WTC11 (cell line): ENCODE results near the gene RIPOR2. TPM values are rescaled to one million over a fixed set of nuclear protein-coding genes. Genes with fewer than 3 reads are reported as not detected.

Experiments used
- ATAC-seq: fragments of 200-7000 bp; cut with Tn5 transposase; 2 replicates; pipeline ENCODE4 v1.10.0; 2021; ENCODE audit warnings: mild to moderate bottlenecking, moderate library complexity
- CTCF ChIA-PET: fragments of 300-600 bp; sonication (Branson Sonifier 250); formaldehyde crosslinking; loops from one replicate; lab custom pipeline; 2021; ENCODE audit warnings: antibody characterized with exemption; lab: Charles Lee
- POLR2A ChIA-PET: fragments of 350-600 bp; sonication (Branson Sonifier 250); formaldehyde crosslinking; loops from one replicate; lab custom pipeline; 2021; ENCODE audit warnings: antibody characterized with exemption; lab: Charles Lee
- DNase-seq: peaks from one replicate; pipeline ENCODE4 v3.0.0; 2021; ENCODE audit warnings: low spot score
- H3K27ac Mint-ChIP-seq: 2 replicates; pipeline ENCODE4 v1.8.0; 2021; ENCODE audit warnings: mixed read lengths
- H3K27me3 Mint-ChIP-seq: 2 replicates; pipeline ENCODE4 v1.8.0; 2021; ENCODE audit warnings: low read depth, mild to moderate bottlenecking, moderate library complexity, mixed read lengths
- H3K36me3 Mint-ChIP-seq: 2 replicates; pipeline ENCODE4 v1.8.0; 2021; ENCODE audit warnings: mixed read lengths
- H3K4me1 Mint-ChIP-seq: 2 replicates; pipeline ENCODE4 v1.8.0; 2022; ENCODE audit warnings: mixed read lengths
- H3K4me3 Mint-ChIP-seq: 2 replicates; pipeline ENCODE4 v1.8.0; 2021; ENCODE audit warnings: mild to moderate bottlenecking, moderate library complexity, mixed read lengths
- H3K9me3 Mint-ChIP-seq: 2 replicates; pipeline ENCODE4 v1.8.0; 2021; ENCODE audit warnings: mixed read lengths
- ARID4B ChIP-seq: sonication (generic); formaldehyde crosslinking; IDR thresholded peaks from 2 replicates; pipeline ENCODE4 v1.8.0; 2023; ENCODE audit warnings: missing genetic modification reagents, mild to moderate bottlenecking, borderline replicate concordance
- ATF3 ChIP-seq: sonication (generic); formaldehyde crosslinking; conservative IDR thresholded peaks from 2 replicates; pipeline ENCODE4 v1.8.1; 2022; ENCODE audit warnings: mild to moderate bottlenecking, missing genetic modification reagents
- ATF6 ChIP-seq: sonication (generic); formaldehyde crosslinking; IDR thresholded peaks from 2 replicates; pipeline ENCODE4 v1.8.1; 2023; ENCODE audit warnings: mild to moderate bottlenecking, missing genetic modification reagents
- CBFB ChIP-seq: sonication (generic); formaldehyde crosslinking; IDR thresholded peaks from 2 replicates; pipeline ENCODE4 v1.8.1; 2022; ENCODE audit warnings: mild to moderate bottlenecking, low read depth, missing genetic modification reagents
- CDX4 ChIP-seq: fragments of 250-450 bp; sonication (Bioruptor Pico); IDR thresholded peaks from 2 replicates; pipeline ENCODE4 v1.9.0; 2021; ENCODE audit warnings: moderate library complexity, mild to moderate bottlenecking, inconsistent platforms, borderline replicate concordance
- ELF4 ChIP-seq: sonication (generic); formaldehyde crosslinking; IDR thresholded peaks from 2 replicates; pipeline ENCODE4 v1.8.1; 2022; ENCODE audit warnings: low read depth, mild to moderate bottlenecking, moderate library complexity, missing genetic modification reagents
- ERG ChIP-seq: fragments of 250-450 bp; sonication (Bioruptor Pico); IDR thresholded peaks from 2 replicates; pipeline ENCODE4 v1.8.0; 2021; ENCODE audit warnings: mild to moderate bottlenecking
- IRF2 ChIP-seq: sonication (generic); formaldehyde crosslinking; IDR thresholded peaks from 2 replicates; pipeline ENCODE4 v1.8.0; 2022; ENCODE audit warnings: low read depth, missing genetic modification reagents, borderline replicate concordance
- JUN ChIP-seq: sonication (generic); formaldehyde crosslinking; IDR thresholded peaks from 2 replicates; pipeline ENCODE4 v1.8.0; 2023; ENCODE audit warnings: mild to moderate bottlenecking, missing genetic modification reagents
- MAX ChIP-seq: sonication (generic); formaldehyde crosslinking; IDR thresholded peaks from 2 replicates; pipeline ENCODE4 v1.8.0; 2022; ENCODE audit warnings: mild to moderate bottlenecking, missing genetic modification reagents
- NFATC4 ChIP-seq: fragments of 250-450 bp; sonication (Bioruptor Pico); IDR thresholded peaks from 2 replicates; pipeline ENCODE4 v1.9.0; 2021; ENCODE audit warnings: mild to moderate bottlenecking
- NFE2L1 ChIP-seq: sonication (generic); formaldehyde crosslinking; IDR thresholded peaks from 2 replicates; pipeline ENCODE4 v1.8.1; 2023; ENCODE audit warnings: missing genetic modification reagents
- OVOL2 ChIP-seq: fragments of 250-450 bp; sonication (Bioruptor Pico); IDR thresholded peaks from 2 replicates; pipeline ENCODE4 v1.9.0; 2021; ENCODE audit warnings: mild to moderate bottlenecking, borderline replicate concordance
- RELA ChIP-seq: sonication (generic); formaldehyde crosslinking; IDR thresholded peaks from 2 replicates; pipeline ENCODE4 v1.8.1; 2022; ENCODE audit warnings: missing genetic modification reagents, mild to moderate bottlenecking, borderline replicate concordance
- TEAD1 ChIP-seq: sonication (generic); formaldehyde crosslinking; IDR thresholded peaks from 2 replicates; pipeline ENCODE4 v1.8.0; 2022; ENCODE audit warnings: mild to moderate bottlenecking, missing genetic modification reagents
- USF2 ChIP-seq: sonication (generic); formaldehyde crosslinking; IDR thresholded peaks from 2 replicates; pipeline ENCODE4 v1.8.1; 2023; ENCODE audit warnings: mild to moderate bottlenecking, missing genetic modification reagents, moderate library complexity
- ZNF532 ChIP-seq: fragments of 250-450 bp; sonication (Bioruptor Pico); IDR thresholded peaks from 2 replicates; pipeline ENCODE4 v1.9.0; 2021; ENCODE audit warnings: mild to moderate bottlenecking, borderline replicate concordance
- ZNF671 ChIP-seq: fragments of 250-450 bp; sonication (Bioruptor Pico); IDR thresholded peaks from 2 replicates; pipeline ENCODE4 v1.8.0; 2021; ENCODE audit warnings: mild to moderate bottlenecking
- ZSCAN18 ChIP-seq: fragments of 250-450 bp; sonication (Bioruptor Pico); IDR thresholded peaks from 2 replicates; pipeline ENCODE4 v2.1.2; 2022; ENCODE audit warnings: mild to moderate bottlenecking, moderate library complexity
- total RNA-seq: library from RNA; stranded (reverse); gene quantifications from 3 replicates; pipeline ENCODE4 v1.2.3, GENCODE V29; 2021

RIPOR2 gene
- total RNA-seq, 1 experiment from 2014 or later, result 13.5 TPM

GRCh38 chr6:24960991-24961475 is 25.3 kb upstream of the RIPOR2 start (continued):
- TF ChIP-seq USF2 (CRISPR knock-in tag), result no peak
- TF ChIP-seq ZSCAN18, result no peak
- TF ChIP-seq ATF3 (CRISPR knock-in tag), result no peak
- no peak for TF ChIP-seq ZNF532 (CRISPR knock-in tag)
- no peak for TF ChIP-seq MAX (CRISPR knock-in tag)
- TF ChIP-seq CBFB (CRISPR knock-in tag), result no peak
- no peak for TF ChIP-seq ZNF671 (CRISPR knock-in tag)
- TF ChIP-seq RELA (CRISPR knock-in tag), result no peak

GRCh38 chr6:24959319-24959718 is 23.6 kb upstream of the RIPOR2 start:
- Mint-ChIP-seq H3K9me3 (peaks cover 17% of the 10 kb centered on the region), H3K27ac (no peak overlapping the region), H3K36me3 (peaks cover 2% of the 10 kb centered on the region; the same call in 1 of the 2 replicates), H3K4me1 (peaks cover 3% of the 10 kb centered on the region; the same call in 1 of the 2 replicates), H3K4me3 (no peak overlapping the region), H3K27me3 (no peaks in the 10 kb centered on the region)
- POLR2A ChIA-PET, result no interaction called here
- ATAC-seq (no peak), DNase-seq (no peak)
- CTCF ChIA-PET, result interaction anchor here (1.0 kb wide), 1 partner anchor 49 kb away, joined by 4 read pairs; no protein-coding TSS in a partner anchor
- TF ChIP-seq OVOL2 (CRISPR knock-in tag) (no peak), ATF6 (no peak), CDX4 (no peak), IRF2 (no peak), TEAD1 (no peak), ELF4 (no peak), NFATC4 (CRISPR knock-in tag) (no peak), JUN (no peak), NFE2L1 (CRISPR knock-in tag) (no peak), ERG (CRISPR knock-in tag) (no peak), ARID4B (no peak)
